ES-I3 (cell line): ENCODE measurements around the gene SNX17.
A peak's percentile ranks its signal among the peaks of the same experiment; 100 is the strongest.

ENCODE experiments used
- H3K36me3 ChIP-seq: 2 replicates; pipeline ENCODE4 v1.6.1; 2013; ENCODE audit warnings: mild to moderate bottlenecking, low read length, control low read depth, moderate library complexity; ENCODE audit not compliant: insufficient read depth
- H3K4me1 ChIP-seq: 2 replicates; pipeline ENCODE4 v1.6.1; 2013; ENCODE audit warnings: mild to moderate bottlenecking, control low read depth, low read length; ENCODE audit not compliant: insufficient read depth
- H3K9ac ChIP-seq: 2 replicates; pipeline ENCODE4 v1.6.1; 2013; ENCODE audit warnings: low read depth, mild to moderate bottlenecking, low read length, moderate library complexity
- H3K9me3 ChIP-seq: 2 replicates; pipeline ENCODE4 v1.6.1; 2013; ENCODE audit warnings: mild to moderate bottlenecking, low read length, moderate library complexity; ENCODE audit not compliant: control insufficient read depth, insufficient read depth

The SNX17 gene

DNA sequence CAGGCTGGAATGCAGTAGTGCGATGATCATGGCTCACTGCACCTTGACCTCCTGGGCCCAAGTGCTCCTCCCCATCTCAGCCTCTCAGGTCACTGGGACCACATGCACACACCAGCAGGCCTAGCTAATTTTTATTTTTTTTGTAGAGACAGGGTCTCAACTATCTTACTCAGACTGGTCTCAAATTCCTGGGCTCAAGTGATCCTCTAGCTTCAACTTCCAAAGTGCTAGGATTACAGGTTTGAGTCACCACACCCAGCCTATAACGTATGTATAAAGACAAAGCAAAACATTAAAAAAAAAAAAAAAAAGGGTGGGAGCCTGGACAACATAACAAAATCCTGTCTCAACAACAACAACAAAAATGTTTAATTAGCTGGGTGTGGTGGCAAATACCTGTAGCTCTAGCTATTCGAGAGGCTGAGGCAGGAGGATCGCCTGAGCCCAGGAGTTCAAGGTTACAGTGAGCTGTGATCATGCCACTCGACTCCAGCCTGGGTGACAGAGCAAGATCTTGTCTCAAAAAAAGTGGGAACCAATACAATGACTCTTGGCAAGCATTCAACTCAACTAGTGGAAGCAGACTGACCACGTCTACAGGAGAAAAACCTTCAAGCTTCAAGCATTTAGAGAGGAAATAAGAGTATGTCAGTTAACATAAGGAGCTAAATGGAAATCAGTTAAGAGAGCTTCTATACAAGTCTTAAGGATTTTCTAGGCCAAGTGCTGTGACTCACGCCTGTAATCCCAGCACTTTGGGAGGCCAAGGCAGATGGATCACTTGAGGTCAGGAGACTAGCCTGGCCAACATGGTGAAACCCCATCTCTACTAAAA, 16.4 kb upstream of the SNX17 start:
- H3K4me1 ChIP-seq = peaks cover 17% of the 10 kb centered on the region; the same call in 1 of the 2 replicates
- no peaks in the 10 kb centered on the region for H3K9me3 ChIP-seq
- no peak overlapping the region for H3K9ac ChIP-seq
- no peaks in the 10 kb centered on the region; the same call in 1 of the 2 replicates for H3K36me3 ChIP-seq

GRCh38 chr2:27354597-27354927, 15.9 kb upstream of the SNX17 start:
- Histone ChIP-seq H3K9ac (no peak overlapping the region), H3K36me3 (no peaks in the 10 kb centered on the region; the same call in 1 of the 2 replicates), H3K9me3 (no peaks in the 10 kb centered on the region), H3K4me1 (peaks cover 17% of the 10 kb centered on the region; the same call in 1 of the 2 replicates)

DNA sequence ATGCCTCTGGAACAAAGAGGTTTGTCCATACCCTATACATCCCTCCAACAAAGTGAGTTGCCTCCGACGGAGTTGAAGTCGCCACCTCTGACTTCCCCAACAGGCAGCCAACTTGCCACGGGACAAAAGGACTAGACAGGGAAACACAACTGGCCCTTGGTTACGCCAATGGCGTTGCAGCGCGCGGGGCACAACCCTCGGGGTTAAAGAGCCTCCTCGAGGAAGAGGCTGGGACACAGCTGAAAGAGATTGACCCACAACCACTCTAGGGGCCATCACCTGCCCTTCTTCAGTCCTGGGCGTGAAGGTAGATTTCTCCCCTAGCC, 14.4 kb upstream of the SNX17 start:
- Histone ChIP-seq H3K9me3 (no peaks in the 10 kb centered on the region), H3K36me3 (no peaks in the 10 kb centered on the region), H3K9ac (peak overlapping the region; percentile 82), H3K4me1 (peaks cover 17% of the 10 kb centered on the region; the same call in 1 of the 2 replicates)

DNA sequence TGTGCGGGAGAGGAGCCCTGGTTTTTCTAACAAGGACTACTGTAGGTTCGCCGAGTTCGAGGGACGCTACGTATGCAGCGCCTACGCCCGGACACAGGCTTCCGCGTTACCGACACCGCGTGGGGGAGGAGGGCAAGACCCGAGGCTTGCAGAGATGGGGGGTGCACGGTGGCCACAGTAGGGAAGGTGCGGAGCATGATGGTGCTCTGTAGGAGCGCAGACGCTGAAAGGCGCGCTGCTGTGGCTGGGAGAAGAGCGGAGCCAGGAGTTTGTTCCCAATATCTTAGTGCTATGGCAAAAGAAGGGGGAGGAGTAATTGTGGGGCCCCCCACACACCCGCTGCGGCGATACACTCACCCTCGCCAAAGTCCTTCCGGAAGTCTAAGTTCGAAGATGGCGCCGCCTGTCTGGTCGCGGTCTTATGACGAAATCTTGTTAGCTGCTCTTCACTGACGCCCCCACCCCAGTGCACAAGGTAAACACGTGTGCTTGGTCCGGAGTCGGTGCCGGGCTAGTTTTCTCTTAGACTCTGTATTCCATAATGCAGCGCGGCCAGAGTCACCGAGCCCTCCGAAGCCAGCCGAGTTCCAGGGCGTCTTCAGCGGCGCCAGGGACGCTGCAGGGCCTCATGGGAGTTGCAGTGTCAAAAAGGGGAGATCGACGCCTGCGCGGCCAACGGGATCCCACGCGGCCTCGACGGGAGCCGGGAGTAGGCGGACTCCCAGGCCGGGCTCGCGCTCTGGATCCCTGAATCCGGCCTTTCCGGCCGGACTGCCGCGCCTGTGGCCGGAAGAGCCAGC, 13.8 kb upstream of the SNX17 start, which contains the start of gene GTF3C2:
TSS of gene GTF3C2 (minus strand) at position 383 of the 800 bp plus-strand sequence. CDS start 13,210 bp downstream, outside the sequence.
- peaks cover 17% of the 10 kb centered on the region; the same call in 1 of the 2 replicates for H3K4me1 ChIP-seq
- H3K36me3 ChIP-seq = no peaks in the 10 kb centered on the region
- H3K9ac ChIP-seq = peak within 1 kb of the TSS; percentile 82
- no peaks in the 10 kb centered on the region for H3K9me3 ChIP-seq

GRCh38 chr2:27362678-27363420, 7.6 kb upstream of the SNX17 start:
- peaks cover 20% of the 10 kb centered on the region; the same call in 1 of the 2 replicates for H3K36me3 ChIP-seq
- H3K9me3 ChIP-seq = no peaks in the 10 kb centered on the region
- no peaks in the 10 kb centered on the region for H3K4me1 ChIP-seq
- no peak overlapping the region for H3K9ac ChIP-seq

GRCh38 chr2:27363933-27364332, 6.5 kb upstream of the SNX17 start:
- Histone ChIP-seq H3K36me3 (peaks cover 29% of the 10 kb centered on the region), H3K4me1 (no peaks in the 10 kb centered on the region), H3K9me3 (no peaks in the 10 kb centered on the region), H3K9ac (no peak overlapping the region)

- peaks cover 18% of the 10 kb centered on the region for H3K4me1 ChIP-seq
- peaks cover 34% of the 10 kb centered on the region for H3K36me3 ChIP-seq
- H3K9me3 ChIP-seq = no peaks in the 10 kb centered on the region
- peak overlapping the region; percentile 88 for H3K9ac ChIP-seq
Measured at GRCh38 chr2:27369471-27370025, 868 bp upstream of the SNX17 start.

DNA sequence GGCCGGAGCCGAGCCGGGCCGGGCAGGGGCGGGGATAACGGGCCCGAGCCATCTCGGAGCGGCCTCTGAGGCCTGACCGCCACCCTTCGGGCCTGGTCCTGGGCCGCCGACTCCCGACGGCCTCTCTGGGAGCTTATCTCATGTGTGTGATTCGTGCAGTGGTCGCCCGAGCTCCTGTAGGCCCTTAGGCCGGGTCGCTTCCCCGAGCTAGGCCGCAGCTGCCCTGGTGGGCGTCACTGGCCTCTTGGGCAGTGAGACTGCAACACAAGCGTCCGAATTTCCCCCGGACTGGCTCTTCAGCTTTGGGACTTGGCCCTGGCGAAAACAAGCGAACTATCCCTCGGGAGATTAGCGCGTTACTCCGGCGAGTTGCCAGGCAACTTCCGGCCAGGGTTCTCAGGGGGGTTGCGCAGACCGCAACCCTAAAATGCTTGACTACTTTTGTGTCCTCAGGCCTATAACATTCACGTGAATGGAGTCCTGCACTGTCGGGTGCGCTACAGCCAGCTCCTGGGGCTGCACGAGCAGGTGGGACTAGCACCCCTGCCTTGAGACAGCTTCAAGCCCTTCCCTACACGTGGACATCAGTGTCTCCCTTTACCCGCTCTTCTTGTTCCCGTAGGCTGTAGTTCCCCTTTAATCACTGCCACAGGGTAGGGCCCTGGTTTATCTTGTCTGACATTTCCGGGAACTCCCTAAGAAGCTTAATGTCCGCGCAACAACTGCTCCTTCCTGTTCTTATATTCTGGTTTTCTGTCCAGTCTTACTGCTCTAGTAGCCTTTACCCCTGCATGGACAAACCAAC, 602 bp downstream of the SNX17 start:
- H3K9ac ChIP-seq = peak overlapping the region; percentile 88
- peaks cover 35% of the 10 kb centered on the region for H3K36me3 ChIP-seq
- peaks cover 18% of the 10 kb centered on the region for H3K4me1 ChIP-seq

GRCh38 chr2:27372937-27373336, 2.5 kb downstream of the SNX17 start:
- no peaks in the 10 kb centered on the region for H3K9me3 ChIP-seq

More for the DNA sequence above, 602 bp downstream of the SNX17 start:
- no peaks in the 10 kb centered on the region for H3K9me3 ChIP-seq

DNA sequence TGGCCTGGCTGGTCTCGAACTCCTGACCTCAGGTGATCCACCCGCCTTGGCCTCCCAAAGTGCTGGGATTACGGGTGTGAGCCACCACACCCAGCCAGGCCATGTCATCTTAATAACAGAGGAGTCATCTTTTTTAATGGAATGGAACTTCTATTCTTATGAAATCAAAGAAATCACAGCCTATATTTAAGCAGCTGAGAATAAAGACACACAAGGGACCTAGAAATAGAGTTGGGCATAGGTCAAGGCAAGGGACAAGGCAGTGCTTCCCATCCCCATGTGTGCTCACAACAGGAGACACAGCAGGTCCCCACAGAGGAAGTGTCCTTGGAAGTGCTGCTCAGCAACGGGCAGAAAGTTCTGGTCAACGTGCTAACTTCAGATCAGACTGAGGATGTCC, 3.2 kb downstream of the SNX17 start:
- H3K9ac ChIP-seq = no peak overlapping the region
- H3K36me3 ChIP-seq = peaks cover 19% of the 10 kb centered on the region
- peaks cover 18% of the 10 kb centered on the region for H3K4me1 ChIP-seq
- H3K9me3 ChIP-seq = no peaks in the 10 kb centered on the region

More at GRCh38 chr2:27372937-27373336, 2.5 kb downstream of the SNX17 start:
- H3K4me1 ChIP-seq = peaks cover 18% of the 10 kb centered on the region
- peaks cover 24% of the 10 kb centered on the region for H3K36me3 ChIP-seq
- H3K9ac ChIP-seq = no peak overlapping the region

GRCh38 chr2:27375513-27376099, 5.2 kb downstream of the SNX17 start:
- no peaks in the 10 kb centered on the region for H3K9me3 ChIP-seq
- H3K9ac ChIP-seq = no peak overlapping the region
- peaks cover 13% of the 10 kb centered on the region for H3K4me1 ChIP-seq
- H3K36me3 ChIP-seq = peaks cover 20% of the 10 kb centered on the region

DNA sequence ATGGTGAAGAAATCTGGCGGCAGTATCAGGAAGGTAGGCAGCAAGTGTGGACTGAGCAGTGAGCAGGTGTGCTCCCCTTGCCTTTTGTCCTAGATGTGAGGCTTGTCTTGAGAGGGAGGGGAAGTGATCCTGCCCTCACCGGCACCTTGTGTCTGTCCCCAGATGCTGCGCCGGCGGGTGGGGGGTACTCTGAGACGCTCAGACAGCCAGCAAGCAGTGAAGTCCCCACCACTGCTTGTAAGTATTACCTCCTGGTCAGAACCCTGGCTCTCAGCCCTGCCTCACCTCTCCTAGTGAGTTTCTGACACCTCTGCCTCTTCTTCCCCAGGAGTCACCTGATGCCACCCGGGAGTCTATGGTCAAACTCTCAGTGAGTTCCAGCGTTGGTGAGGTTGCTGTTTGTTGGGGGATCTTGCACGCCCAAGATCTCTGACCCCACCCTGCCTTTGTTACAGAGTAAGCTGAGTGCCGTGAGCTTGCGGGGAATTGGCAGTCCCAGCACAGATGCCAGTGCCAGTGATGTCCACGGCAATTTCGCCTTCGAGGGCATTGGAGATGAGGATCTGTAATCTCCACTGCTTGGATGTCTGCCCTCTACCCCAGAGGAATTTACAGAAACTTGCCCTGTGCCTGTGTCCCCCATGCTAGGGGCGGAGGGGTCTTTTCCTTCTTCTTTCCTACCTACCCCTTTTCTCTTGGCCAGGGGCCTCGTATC, 5.9 kb downstream of the SNX17 start:
- Histone ChIP-seq H3K9ac (no peak overlapping the region), H3K36me3 (peaks cover 20% of the 10 kb centered on the region), H3K9me3 (no peaks in the 10 kb centered on the region), H3K4me1 (peaks cover 13% of the 10 kb centered on the region)
